ENCODE measurements around the gene SMURF2.

Gene SMURF2

GRCh38 chr17:64506576-64507412 is 155.3 kb downstream of the SMURF2 start, which contains the start of gene CEP95:
TSS of gene CEP95 (plus strand) at chr17:64506977. CDS start at chr17:64507098, 121 bp downstream.
- DNase-seq (ENCODE audit: low spot score), result peak; percentile 97
- peak within 1 kb of the TSS; percentile 99 to 100 for H3K27ac ChIP-seq
- no peak for TF ChIP-seq CTCF (IDR thresholded peaks at IDR 0.05)
- H3K4me3 ChIP-seq, result peak within 1 kb of the TSS; percentile 90

- peak; percentile 96 for DNase-seq (ENCODE audit: low spot score)
- no peak for TF ChIP-seq CTCF (IDR thresholded peaks at IDR 0.05)
- Histone ChIP-seq H3K27ac (peak within 1 kb of the TSS; percentile 99 to 100), H3K4me3 (peak within 1 kb of the TSS; percentile 90)
Observed at GRCh38 chr17:64506201-64506575, 155.9 kb downstream of the SMURF2 start, which contains the start of gene DDX5. TSS of gene DDX5 (minus strand) at chr17:64506289. CDS start at chr17:64506119, 170 bp downstream.

GRCh38 chr17:64505340-64506200 is 156.5 kb downstream of the SMURF2 start:
- H3K4me3 ChIP-seq, result peak overlapping the region; percentile 90
- DNase-seq (ENCODE audit: low spot score), result peak; percentile 95
- peak overlapping the region; percentile 99 to 100 for H3K27ac ChIP-seq
- TF ChIP-seq CTCF (IDR thresholded peaks at IDR 0.05), result no peak

GRCh38 chr17:64504769-64505339 is 157.3 kb downstream of the SMURF2 start:
- peak overlapping the region; percentile 90 for H3K4me3 ChIP-seq
- no peak for DNase-seq (ENCODE audit: low spot score)
- peak overlapping the region; percentile 99 to 100 for H3K27ac ChIP-seq
- TF ChIP-seq CTCF (IDR thresholded peaks at IDR 0.05), result no peak

- no peak for DNase-seq (ENCODE audit: low spot score)
- Histone ChIP-seq H3K27ac (peak overlapping the region; percentile 99 to 100), H3K4me3 (peak overlapping the region; percentile 90)
- no peak for TF ChIP-seq CTCF (IDR thresholded peaks at IDR 0.05)
Observed at GRCh38 chr17:64503821-64504768, 158.0 kb downstream of the SMURF2 start.

- no peak for TF ChIP-seq CTCF (IDR thresholded peaks at IDR 0.05)
- Histone ChIP-seq H3K4me3 (peak overlapping the region; percentile 90), H3K27ac (peak overlapping the region; percentile 28 to 99)
- no peak for DNase-seq (ENCODE audit: low spot score)
Observed at GRCh38 chr17:64503341-64503740, 158.8 kb downstream of the SMURF2 start.

Measured in coronary artery (tissue), 2 donors.